GM18505 (cell line): ENCODE measurements around the gene SLC9C2.
"Not testable (repeated sequence)": the region's sequence is repeated elsewhere in the genome, so short reads cannot be mapped to it uniquely, and the experiment has no call there.

Experiments
- ATAC-seq: cut with Tn5 transposase; IDR thresholded peaks from one replicate; pipeline ENCODE4 v1.9.1; 2021; ENCODE audit not compliant: unreplicated experiment
- POLR2A ChIP-seq: IDR thresholded peaks from 4 replicates; pipeline ENCODE4 v1.6.1; 2011; ENCODE audit warnings: borderline replicate concordance; ENCODE audit not compliant: insufficient read depth, insufficient read length; ENCODE audit errors: extremely low read depth

Gene SLC9C2, protein sequence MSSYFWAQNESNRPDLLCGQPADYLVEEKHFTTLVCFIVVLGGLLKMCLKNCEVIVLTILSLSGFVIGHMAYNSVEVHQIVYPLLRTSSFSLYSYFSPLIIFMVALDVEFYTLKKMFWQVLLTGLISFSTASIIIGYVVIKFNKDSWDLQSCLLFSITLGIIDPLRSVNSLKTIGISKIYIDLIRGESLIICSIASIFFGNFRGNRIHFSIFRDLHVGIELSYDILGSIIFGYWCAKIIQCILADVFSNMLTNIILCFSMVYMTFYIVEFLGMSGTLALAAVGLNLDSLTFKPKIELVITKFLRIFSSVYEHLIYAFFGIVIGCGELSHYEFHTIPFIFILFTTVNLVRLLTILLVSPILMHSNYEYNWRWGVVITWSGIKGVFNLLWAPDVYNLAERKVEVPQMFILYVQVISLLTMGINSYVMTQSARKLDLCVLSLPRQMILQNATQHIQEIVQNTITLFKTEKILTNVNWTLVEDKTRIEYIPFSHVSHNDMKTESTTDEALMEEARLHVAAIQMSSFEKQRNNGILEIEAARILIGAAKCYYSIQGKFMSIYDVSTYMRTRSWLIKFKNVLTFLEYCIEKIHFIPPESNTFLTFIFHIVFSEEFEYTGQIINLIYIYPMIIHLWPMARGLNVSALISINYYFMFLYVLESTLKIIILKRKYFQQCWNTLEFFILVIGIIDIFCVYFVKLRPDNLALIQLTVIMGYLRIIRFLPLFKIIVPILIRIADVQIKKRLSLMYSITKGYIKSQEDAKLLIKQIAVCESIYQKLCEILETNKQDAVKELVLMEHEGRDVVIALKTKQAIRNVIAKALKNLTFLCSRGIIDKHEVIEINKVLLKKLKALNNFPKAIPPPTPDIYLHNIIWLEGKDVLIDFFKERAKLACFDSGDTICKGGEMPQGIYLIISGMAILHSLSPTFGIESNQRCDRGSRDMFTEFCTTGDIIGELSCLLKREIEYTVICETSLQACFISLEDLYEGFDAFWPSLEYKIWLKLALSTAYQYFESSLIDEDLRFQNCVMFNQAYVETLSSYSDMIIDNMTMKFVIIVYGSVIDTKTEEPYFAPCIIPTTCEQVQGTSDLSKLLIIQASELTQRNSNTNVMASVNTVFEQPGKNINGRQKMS

DNA sequence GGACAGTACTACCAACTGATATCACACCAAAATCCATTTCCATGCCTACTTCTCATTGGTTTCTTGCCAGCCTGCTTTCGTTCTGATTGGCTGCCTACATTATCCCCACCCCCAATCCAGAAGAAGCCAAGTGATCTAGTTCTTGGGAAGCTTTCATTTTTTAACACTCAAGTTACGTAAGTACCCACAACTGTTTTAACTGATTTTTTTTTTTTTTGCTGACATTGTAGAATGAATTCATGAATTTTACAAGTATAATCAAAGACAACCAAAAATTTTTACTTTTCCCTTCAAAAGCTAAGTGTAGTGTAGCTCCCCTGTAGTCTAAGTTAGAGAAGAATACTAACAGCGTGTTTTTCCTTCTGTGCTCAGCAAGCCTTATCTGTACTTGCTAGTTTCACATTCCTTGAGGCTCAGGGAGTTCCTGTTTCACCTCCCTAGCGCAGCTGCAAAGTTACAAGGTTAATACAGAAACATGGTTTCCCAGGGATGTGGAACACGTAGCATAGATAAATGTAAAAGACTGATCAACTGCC is at the start of gene SLC9C2:
SLC9C2 (minus strand) TSS at position 17 of the 536 bp plus-strand sequence. CDS start 1,296 bp downstream, outside the sequence.
- no peak for TF ChIP-seq POLR2A
- no peak for ATAC-seq

DNA sequence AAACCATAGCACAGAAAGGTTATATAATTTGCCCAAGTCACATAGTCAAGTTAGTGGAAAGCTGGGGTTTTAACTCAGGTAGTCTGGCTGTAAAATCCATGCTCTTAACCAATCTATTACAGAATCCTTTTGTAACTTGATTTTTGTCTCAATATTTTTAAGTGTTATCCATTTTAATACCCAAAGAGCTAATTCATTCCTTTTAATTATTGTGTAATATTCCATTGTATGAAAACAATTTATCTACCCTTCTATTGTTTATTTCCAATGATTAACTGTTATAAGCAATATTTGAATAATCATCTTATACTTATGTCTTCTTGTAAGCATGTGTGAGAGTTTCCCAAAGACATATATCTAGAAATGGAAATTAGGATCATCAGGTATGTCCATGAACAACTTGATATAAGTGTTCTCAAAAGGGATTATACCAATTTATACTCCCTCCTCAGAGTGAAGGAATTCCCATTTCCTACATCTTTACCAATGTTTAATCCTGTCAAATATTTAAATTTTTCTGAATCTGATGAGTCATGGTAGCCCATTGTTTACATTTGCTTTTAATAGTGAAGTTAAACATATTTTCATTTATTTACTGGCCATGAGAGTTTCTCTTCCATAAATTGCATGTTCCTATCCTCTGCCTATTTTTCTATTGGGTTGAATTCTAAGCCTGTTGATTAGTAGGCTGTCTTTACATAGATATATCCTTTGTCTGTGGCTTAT is 46.2 kb upstream of the SLC9C2 start:
- no peak for ATAC-seq
- TF ChIP-seq POLR2A, result no peak

DNA sequence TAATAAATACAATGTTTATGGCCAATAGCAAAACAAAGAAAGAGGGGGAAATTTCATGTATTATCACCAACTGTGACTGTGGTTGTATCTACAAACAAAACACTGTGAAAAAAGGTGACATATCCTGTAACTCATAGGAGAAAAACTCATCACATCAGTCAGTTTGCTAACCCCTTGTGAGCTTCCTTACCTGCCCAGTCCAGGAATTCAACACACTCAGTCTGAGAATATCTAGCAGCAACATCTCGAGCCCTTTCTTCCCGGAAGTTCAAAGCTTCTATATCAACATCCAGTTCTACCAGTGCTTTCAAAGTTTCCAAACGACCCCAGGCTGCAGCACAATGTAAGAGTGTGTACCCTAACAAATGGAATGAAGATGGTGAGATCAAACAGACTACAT is 43.8 kb upstream of the SLC9C2 start:
- TF ChIP-seq POLR2A, result no peak
- ATAC-seq, result no peak

DNA sequence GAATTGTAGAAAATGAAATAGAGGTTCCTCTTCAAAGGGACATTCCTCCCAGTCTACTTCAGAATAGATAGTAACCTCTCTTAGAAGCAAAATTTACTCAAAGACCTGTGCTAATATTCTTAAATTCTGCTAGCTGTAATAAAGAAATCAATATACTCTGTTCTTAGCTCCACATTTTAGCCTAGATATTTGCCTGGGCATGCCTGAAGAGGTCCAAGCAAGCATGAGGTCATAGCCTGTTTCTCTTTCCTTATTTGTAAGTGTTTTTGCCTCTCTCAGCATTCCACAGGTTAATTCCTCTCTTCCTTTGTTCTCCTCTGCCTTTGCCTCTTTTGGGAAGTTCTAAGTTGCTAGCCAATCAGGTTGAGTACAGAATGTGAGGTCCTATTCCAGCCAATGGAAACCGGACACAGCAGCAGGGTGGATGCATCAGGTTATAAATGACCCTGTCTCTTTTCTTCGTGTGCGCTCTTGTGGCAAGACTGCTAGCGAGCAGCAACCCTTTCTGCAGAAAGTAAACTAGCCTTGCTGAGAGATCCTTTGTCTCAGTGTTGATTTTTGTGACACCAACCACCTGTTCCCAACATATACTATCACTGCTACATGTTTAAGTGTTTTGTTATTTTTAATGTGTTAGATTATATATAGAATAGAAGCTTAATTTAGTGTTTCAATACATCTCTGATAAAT is 39.7 kb upstream of the SLC9C2 start:
- not testable (repeated sequence) for ATAC-seq

DNA sequence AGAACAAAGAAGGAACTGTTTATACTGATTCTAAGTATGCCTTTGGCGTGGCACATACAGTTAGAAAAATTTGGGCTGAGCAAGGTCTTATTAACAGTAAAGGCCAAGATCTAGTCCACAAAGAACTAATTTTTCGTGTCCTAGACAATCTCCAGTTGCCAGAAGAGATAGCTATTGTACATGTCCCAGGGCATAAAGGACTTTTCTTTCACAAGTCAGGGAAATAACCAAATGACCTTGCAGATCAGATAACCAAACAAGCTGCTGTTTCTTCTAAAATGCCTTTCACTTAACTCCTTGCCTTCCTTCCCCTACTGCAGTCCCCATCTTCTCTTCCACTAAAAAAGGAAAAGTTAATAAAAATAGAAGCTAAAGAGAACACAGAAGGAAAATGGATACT is 36.2 kb upstream of the SLC9C2 start:
- ATAC-seq, result no peak

DNA sequence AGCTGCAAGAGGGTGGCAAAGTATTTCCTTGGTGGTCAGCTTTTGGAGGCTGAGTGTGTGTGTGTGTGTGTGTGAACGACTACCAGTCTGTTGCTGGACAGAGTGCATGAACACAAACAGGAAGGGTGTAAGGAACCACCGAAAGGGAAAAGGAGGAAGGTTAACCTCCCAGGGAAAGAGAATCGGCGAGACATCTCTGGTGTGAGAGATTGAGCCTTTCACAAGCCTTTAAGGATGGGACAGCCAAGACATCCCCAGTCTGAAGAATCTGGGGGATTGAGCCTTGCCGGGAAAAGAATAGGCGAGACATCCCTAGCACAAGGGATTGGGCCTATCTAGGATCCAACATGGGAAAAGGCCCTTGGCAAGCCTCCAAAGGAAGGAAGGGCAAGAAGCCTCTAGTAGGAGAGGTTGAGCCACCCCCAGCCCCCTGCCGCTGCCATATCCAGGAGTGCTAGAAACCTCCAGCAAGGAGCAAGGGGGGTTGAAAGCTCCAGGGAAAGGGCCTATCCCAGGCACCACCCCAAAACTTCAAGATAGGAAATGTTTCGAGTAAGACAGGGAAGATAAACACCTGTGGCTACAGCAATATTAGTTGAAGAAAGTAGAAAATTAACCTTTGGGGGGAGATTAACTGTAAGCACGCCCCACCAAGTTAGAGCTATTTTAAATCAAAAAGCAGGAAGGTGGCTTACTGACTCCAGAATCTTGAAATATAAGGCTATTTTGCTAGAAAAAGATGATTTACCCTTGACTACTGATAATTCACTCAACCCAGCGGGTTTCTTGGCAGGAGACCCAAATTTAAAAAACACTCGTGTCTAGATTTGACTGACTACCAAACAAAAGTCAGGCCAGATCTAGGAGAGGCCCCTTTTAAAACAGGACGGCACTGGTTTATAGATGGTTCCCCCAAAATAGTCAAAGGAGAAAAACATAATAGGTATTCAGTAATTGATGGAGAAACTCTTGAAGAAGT is 35.5 kb upstream of the SLC9C2 start:
- ATAC-seq, result no peak
- TF ChIP-seq POLR2A, result no peak

More for the DNA sequence above, 36.2 kb upstream of the SLC9C2 start:
- TF ChIP-seq POLR2A, result no peak

DNA sequence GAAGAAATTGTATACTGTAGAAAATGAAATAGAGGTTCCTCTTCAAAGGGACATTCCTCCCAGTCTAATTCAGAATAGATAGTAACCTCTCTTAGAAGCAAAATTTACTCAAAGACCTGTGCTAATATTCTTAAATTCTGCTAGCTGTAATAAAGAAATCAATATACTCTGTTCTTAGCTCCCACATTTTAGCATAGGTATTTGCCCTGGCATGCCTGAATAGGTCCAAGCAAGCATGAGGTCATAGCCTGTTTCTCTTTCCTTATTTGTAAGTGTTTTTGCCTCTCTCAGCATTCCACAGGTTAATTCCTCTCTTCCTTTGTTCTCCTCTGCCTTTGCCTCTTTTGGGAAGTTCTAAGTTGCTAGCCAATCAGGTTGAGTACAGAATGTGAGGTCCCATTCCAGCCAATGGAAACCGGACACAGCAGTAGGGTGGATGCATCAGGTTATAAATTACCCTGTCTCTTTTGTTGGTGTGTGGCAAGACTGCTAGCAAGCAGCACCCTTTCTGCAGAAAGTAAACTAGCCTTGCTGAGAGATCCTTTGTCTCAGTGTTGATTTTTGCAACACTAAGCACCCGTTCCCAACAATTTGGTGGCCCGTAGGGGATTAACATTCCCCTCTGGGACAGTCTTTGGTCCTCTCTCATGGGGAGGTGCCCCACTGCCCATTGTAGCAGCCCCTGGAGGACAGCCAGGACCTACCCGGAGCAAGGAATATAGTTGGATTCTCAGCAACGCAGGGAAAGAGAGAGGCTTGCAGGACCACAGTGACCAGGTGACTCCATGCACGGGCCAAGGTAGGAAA is 34.6 kb upstream of the SLC9C2 start:
- ATAC-seq, result not testable (repeated sequence)

DNA sequence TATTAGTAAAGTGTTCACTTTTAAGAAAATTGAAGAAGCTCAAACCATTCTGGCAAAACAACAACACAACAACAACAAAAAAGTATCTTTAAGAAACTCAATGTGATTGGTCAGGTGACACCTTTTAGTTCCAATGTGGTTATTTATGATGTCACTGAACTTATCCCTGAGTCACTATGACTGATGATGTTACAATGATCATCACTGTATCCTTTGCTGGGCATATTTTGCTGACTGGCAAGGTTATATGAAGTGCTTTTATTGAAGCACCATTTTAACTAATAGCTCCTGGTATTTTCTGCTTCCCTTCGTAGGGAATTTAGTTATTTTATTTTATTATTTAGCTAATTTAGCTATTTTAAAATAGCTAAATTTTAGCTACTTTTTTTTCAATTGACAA is 32.2 kb upstream of the SLC9C2 start, which contains the start of gene TEX50:
TEX50 (plus strand) TSS at position 223 of the 400 bp plus-strand sequence. CDS start 184 bp downstream, outside the sequence.
- no peak for ATAC-seq
- TF ChIP-seq POLR2A, result no peak

DNA sequence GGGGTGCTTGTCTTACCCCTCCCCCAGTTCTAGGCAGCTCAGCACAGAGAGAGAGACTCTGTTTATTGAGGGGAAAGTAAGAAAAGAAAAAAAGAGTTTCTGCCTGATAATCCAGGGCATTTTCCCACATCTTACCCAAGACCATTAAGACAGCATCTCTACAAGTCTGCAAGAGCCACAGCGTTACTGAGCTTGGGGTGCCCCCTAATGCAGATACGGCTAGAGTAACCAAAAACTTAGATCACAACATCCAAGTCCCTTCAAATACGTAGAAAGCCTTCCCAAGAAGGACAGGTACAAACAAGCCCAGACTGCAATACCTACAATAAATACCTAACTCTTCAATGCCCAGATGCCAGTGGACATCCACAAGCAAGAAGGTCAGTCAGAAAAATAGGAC is 26.0 kb upstream of the SLC9C2 start:
- ATAC-seq, result no peak
- TF ChIP-seq POLR2A, result no peak

DNA sequence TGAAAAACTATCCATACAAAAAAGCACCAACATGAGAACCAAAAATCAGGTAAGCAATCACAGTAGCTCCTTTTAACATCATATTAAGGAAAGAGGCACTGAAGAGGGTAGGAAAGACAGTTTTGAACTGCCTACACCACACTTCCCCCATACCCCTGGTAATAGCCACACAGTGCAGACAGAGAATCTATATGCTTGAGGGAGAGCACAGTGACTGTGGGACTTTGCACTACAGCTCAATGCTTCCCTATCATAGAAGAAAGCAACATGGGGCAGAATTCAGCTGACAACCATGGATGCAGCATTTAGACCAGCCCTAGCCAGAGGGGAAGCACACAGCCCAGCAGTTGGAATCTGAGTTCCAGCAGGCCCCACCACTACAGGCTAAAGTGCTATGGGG is 24.4 kb upstream of the SLC9C2 start:
- no peak for ATAC-seq
- no peak for TF ChIP-seq POLR2A
